HEK293 (cell line): ENCODE data around the gene STK38.

Source experiments
- CTCF ChIA-PET: fragments of 350-600 bp; formaldehyde crosslinking; extraction: SDS; loops from one replicate; lab custom pipeline; 2021; ENCODE audit warnings: antibody characterized with exemption; lab: Yijun Ruan, JAX
- POLR2A ChIA-PET: fragments of 300-600 bp; formaldehyde crosslinking; extraction: SDS; loops from one replicate; lab custom pipeline; 2020; ENCODE audit warnings: antibody characterized with exemption, inconsistent platforms; lab: Yijun Ruan, JAX
- H3K27ac ChIP-seq: fragments of 200-500 bp; sonication (Bioruptor generic); 2 replicates; pipeline ENCODE4 v1.5.1; 2014; ENCODE audit warnings: low read depth, low read length, control low read depth, inconsistent platforms; ENCODE audit errors: extremely low read depth
- H3K36me3 ChIP-seq, 2 experiments: fragments of 200-500 bp in 1 of 2; sonication (Bioruptor generic) in 1 of 2; 1 replicate in 1 of 2; 2 replicates in 1 of 2; pipeline ENCODE4 v1.5.1; 2014 to 2017; ENCODE audit warnings: inconsistent platforms in 2 of 2, low read length in 2 of 2; ENCODE audit not compliant: control insufficient read depth in 2 of 2, insufficient read depth in 1 of 2
- H3K4me1 ChIP-seq: fragments of 200-500 bp; sonication (Bioruptor generic); 2 replicates; pipeline ENCODE4 v1.5.1; 2014; ENCODE audit warnings: mild to moderate bottlenecking, low read length, inconsistent platforms; ENCODE audit not compliant: control insufficient read depth, insufficient read depth
- H3K4me3 ChIP-seq: 2 replicates; pipeline ENCODE4 v1.5.1; 2011; ENCODE audit warnings: low read depth, mild to moderate bottlenecking, control low read depth, low read length, moderate library complexity
- H3K9me3 ChIP-seq: fragments of 200-500 bp; sonication (Bioruptor generic); 2 replicates; pipeline ENCODE4 v1.5.1; 2014; ENCODE audit warnings: low read depth, low read length, inconsistent platforms; ENCODE audit not compliant: control insufficient read depth, insufficient read depth
- ELK4 ChIP-seq: IDR thresholded peaks from 2 replicates; pipeline ENCODE4 v1.6.1; 2011; ENCODE audit warnings: mild to moderate bottlenecking, low read depth, low read length, borderline replicate concordance
- HOXD13 ChIP-seq: sonication (generic); formaldehyde crosslinking; IDR thresholded peaks from 2 replicates; pipeline ENCODE4 v1.8.0; 2022; ENCODE audit warnings: missing genetic modification reagents, borderline replicate concordance
- MYNN ChIP-seq: fragments of 450-650 bp; formaldehyde crosslinking; IDR thresholded peaks from 2 replicates; pipeline ENCODE4 v1.5.1; 2016; ENCODE audit warnings: missing biosample characterization, missing genetic modification characterization, borderline replicate concordance
- PBX3 ChIP-seq: sonication (generic); formaldehyde crosslinking; IDR thresholded peaks from 2 replicates; pipeline ENCODE4 v1.8.1; 2022; ENCODE audit warnings: mild to moderate bottlenecking, moderate library complexity, missing genetic modification reagents
- PRDM4 ChIP-seq: fragments of 450-650 bp; formaldehyde crosslinking; IDR thresholded peaks from 2 replicates; pipeline ENCODE4 v1.5.1; 2017; ENCODE audit warnings: missing biosample characterization, missing genetic modification characterization
- SETDB1 ChIP-seq: IDR thresholded peaks from one replicate; pipeline ENCODE4 v1.6.1; 2017; ENCODE audit warnings: mild to moderate bottlenecking, low read length, moderate library complexity, mixed read lengths; ENCODE audit not compliant: insufficient read length
- SP7 ChIP-seq: fragments of 450-650 bp; formaldehyde crosslinking; IDR thresholded peaks from 2 replicates; pipeline ENCODE4 v1.5.1; 2016; ENCODE audit warnings: missing biosample characterization, missing genetic modification characterization
- ZBTB48 ChIP-seq: fragments of 450-650 bp; formaldehyde crosslinking; IDR thresholded peaks from 2 replicates; pipeline ENCODE4 v1.5.1; 2016; ENCODE audit warnings: missing biosample characterization, missing genetic modification characterization
- ZFP41 ChIP-seq: fragments of 450-650 bp; formaldehyde crosslinking; IDR thresholded peaks from 2 replicates; pipeline ENCODE4 v1.5.1; 2016; ENCODE audit warnings: missing biosample characterization, missing genetic modification characterization, borderline replicate concordance
- ZFP69B ChIP-seq: fragments of 450-650 bp; formaldehyde crosslinking; IDR thresholded peaks from 2 replicates; pipeline ENCODE4 v1.5.1; 2016; ENCODE audit warnings: missing biosample characterization, missing genetic modification characterization
- ZNF112 ChIP-seq: fragments of 450-650 bp; formaldehyde crosslinking; IDR thresholded peaks from 2 replicates; pipeline ENCODE4 v1.5.0; 2017; ENCODE audit warnings: missing biosample characterization, missing genetic modification characterization
- ZNF146 ChIP-seq: fragments of 450-650 bp; formaldehyde crosslinking; IDR thresholded peaks from 2 replicates; pipeline ENCODE4 v1.5.1; 2016; ENCODE audit warnings: missing biosample characterization, missing genetic modification characterization
- ZNF16 ChIP-seq: fragments of 450-650 bp; formaldehyde crosslinking; IDR thresholded peaks from 2 replicates; pipeline ENCODE4 v1.5.1; 2016; ENCODE audit warnings: low read depth, missing biosample characterization, missing genetic modification characterization
- ZNF184 ChIP-seq: fragments of 450-650 bp; IDR thresholded peaks from 2 replicates; pipeline ENCODE4 v1.5.1; 2018; ENCODE audit warnings: missing biosample characterization, mild to moderate bottlenecking, missing genetic modification characterization
- ZNF202 ChIP-seq: fragments of 450-650 bp; formaldehyde crosslinking; IDR thresholded peaks from 2 replicates; pipeline ENCODE4 v1.5.1; 2016; ENCODE audit warnings: missing biosample characterization, missing genetic modification characterization, borderline replicate concordance
- ZNF23 ChIP-seq: fragments of 450-650 bp; formaldehyde crosslinking; IDR thresholded peaks from 2 replicates; pipeline ENCODE4 v1.5.1; 2016; ENCODE audit warnings: missing biosample characterization, missing genetic modification characterization, borderline replicate concordance
- ZNF24 ChIP-seq: fragments of 450-650 bp; formaldehyde crosslinking; IDR thresholded peaks from 2 replicates; pipeline ENCODE4 v1.5.1; 2016; ENCODE audit warnings: missing biosample characterization, missing genetic modification characterization
- ZNF248 ChIP-seq: fragments of 450-650 bp; formaldehyde crosslinking; IDR thresholded peaks from 2 replicates; pipeline ENCODE4 v1.5.1; 2017; ENCODE audit warnings: missing biosample characterization, missing genetic modification characterization
- ZNF398 ChIP-seq: fragments of 450-650 bp; formaldehyde crosslinking; IDR thresholded peaks from 2 replicates; pipeline ENCODE4 v1.5.1; 2017; ENCODE audit warnings: missing biosample characterization, missing genetic modification characterization
- ZNF404 ChIP-seq: fragments of 450-650 bp; formaldehyde crosslinking; IDR thresholded peaks from 2 replicates; pipeline ENCODE4 v1.5.1; 2017; ENCODE audit warnings: missing biosample characterization, missing genetic modification characterization
- ZNF48 ChIP-seq: fragments of 450-650 bp; formaldehyde crosslinking; IDR thresholded peaks from 2 replicates; pipeline ENCODE4 v1.5.1; 2016; ENCODE audit warnings: missing biosample characterization, missing genetic modification characterization
- ZNF513 ChIP-seq: fragments of 450-650 bp; IDR thresholded peaks from 2 replicates; pipeline ENCODE4 v1.5.1; 2018; ENCODE audit warnings: missing biosample characterization, missing genetic modification characterization
- ZNF544 ChIP-seq: fragments of 450-650 bp; formaldehyde crosslinking; IDR thresholded peaks from 2 replicates; pipeline ENCODE4 v1.5.0; 2017; ENCODE audit warnings: missing biosample characterization, missing genetic modification characterization
- ZNF549 ChIP-seq: fragments of 450-650 bp; IDR thresholded peaks from 2 replicates; pipeline ENCODE4 v1.5.1; 2018; ENCODE audit warnings: missing biosample characterization, missing genetic modification characterization, mild to moderate bottlenecking, inconsistent platforms, moderate library complexity
- ZNF555 ChIP-seq: fragments of 450-650 bp; formaldehyde crosslinking; conservative IDR thresholded peaks from 2 replicates; pipeline ENCODE4 v1.5.1; 2017; ENCODE audit warnings: missing biosample characterization, mild to moderate bottlenecking, missing genetic modification characterization, inconsistent platforms
- ZNF621 ChIP-seq: fragments of 450-650 bp; formaldehyde crosslinking; IDR thresholded peaks from 2 replicates; pipeline ENCODE4 v1.5.1; 2017; ENCODE audit warnings: missing biosample characterization, missing genetic modification characterization
- ZNF677 ChIP-seq: fragments of 450-650 bp; IDR thresholded peaks from 2 replicates; pipeline ENCODE4 v1.5.0; 2018; ENCODE audit warnings: missing biosample characterization, mild to moderate bottlenecking, missing genetic modification characterization, moderate library complexity
- ZNF785 ChIP-seq: fragments of 450-650 bp; formaldehyde crosslinking; IDR thresholded peaks from 2 replicates; pipeline ENCODE4 v1.5.1; 2016; ENCODE audit warnings: missing biosample characterization, missing genetic modification characterization

STK38 gene

GRCh38 chr6:36570264-36570663 lies 23.0 kb upstream of the STK38 start:
- CTCF ChIA-PET, result interaction anchor here (1.0 kb wide), 1 partner anchor 18 kb away, joined by 6 read pairs; no protein-coding TSS in a partner anchor
- POLR2A ChIA-PET, result no interaction called here
- TF ChIP-seq SETDB1 (no peak), ZNF48 (tag by site-specific recombination) (no peak), ZNF112 (tag by site-specific recombination) (no peak), MYNN (tag by site-specific recombination) (no peak), ZNF16 (no peak), ZNF404 (tag by site-specific recombination) (no peak), SP7 (tag by site-specific recombination) (no peak), ZNF248 (no peak), ZFP69B (tag by site-specific recombination) (no peak), ZNF513 (no peak), ZFP41 (tag by site-specific recombination) (no peak), ZNF184 (tag by site-specific recombination) (no peak), ZNF24 (no peak), ZNF549 (tag by site-specific recombination) (no peak), HOXD13 (no peak), PRDM4 (tag by site-specific recombination) (no peak)
- TF ChIP-seq, all 188 proteins: peak for 0

GRCh38 chr6:36566418-36566905 lies 19.2 kb upstream of the STK38 start:
- Histone ChIP-seq H3K27ac (no peak overlapping the region), H3K4me3 (no peak overlapping the region), H3K36me3 (no peaks in the 10 kb centered on the region), H3K4me1 (no peaks in the 10 kb centered on the region; the same call in 1 of the 2 replicates), H3K9me3 (no peaks in the 10 kb centered on the region)
- CTCF ChIA-PET, result no interaction called here
- POLR2A ChIA-PET, result no interaction called here
- TF ChIP-seq ZNF23 (tag by site-specific recombination) (no peak), ZNF513 (no peak), ZNF555 (no peak), ZNF146 (no peak), ZBTB48 (no peak), ZNF785 (tag by site-specific recombination) (no peak), ZNF398 (tag by site-specific recombination) (no peak), ZNF677 (no peak), PBX3 (CRISPR knock-in tag) (no peak), ELK4 (no peak), ZNF544 (tag by site-specific recombination) (no peak), ZNF621 (tag by site-specific recombination) (no peak), ZNF202 (tag by site-specific recombination) (no peak)

More at GRCh38 chr6:36570264-36570663, 23.0 kb upstream of the STK38 start:
- no peak overlapping the region for H3K27ac ChIP-seq
- H3K9me3 ChIP-seq, result no peaks in the 10 kb centered on the region
- no peaks in the 10 kb centered on the region for H3K36me3 ChIP-seq
- no peaks in the 10 kb centered on the region for H3K4me1 ChIP-seq
- no peak overlapping the region for H3K4me3 ChIP-seq
